AML-193 (cell line): ENCODE results near the gene MAMDC2.

Experiments
- DNase-seq, 2 experiments: peaks; one replicate each; lab custom pipeline; 2025; lab: John Stamatoyannopoulos, UW

The MAMDC2 gene

DNA sequence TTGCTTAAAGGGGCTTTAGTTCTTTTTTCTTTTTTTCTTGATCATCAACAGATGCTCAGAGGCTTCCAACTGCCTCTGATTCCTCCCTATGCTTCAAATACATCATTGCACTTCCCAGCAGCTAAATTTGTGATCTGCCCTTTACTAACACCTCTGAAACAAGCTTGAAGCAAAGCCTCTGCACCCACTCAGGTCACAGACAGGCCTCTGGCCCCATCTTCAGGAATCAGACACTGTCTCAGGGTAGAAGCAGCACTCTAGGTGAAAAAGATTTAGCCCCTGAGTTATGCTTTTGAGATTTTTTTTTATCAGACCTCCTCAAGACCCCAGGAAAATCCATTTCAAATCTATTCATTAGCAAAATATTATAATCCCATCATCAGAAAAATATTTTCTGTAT, 91.5 kb downstream of the MAMDC2 start:
- no peak for DNase-seq

DNA sequence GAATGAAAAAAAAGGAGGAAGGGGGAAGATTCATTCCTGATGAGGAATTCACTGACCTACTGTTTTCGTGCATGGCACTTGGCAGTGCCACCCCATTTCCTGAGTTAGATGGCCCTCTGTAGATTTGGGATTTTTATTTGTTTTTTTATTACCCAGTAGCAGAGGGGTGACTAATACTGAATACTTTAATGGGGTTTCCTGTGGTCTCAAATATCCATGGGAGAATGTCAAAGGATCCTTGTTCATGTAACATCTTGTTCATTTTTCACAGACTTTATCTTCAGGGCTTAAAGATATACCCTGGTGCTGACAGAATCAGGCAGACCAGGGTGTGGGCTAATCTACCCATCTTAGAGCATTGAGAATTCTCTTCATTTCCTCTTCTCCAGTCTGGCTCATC, 93.0 kb downstream of the MAMDC2 start:
- DNase-seq: no peak

DNA sequence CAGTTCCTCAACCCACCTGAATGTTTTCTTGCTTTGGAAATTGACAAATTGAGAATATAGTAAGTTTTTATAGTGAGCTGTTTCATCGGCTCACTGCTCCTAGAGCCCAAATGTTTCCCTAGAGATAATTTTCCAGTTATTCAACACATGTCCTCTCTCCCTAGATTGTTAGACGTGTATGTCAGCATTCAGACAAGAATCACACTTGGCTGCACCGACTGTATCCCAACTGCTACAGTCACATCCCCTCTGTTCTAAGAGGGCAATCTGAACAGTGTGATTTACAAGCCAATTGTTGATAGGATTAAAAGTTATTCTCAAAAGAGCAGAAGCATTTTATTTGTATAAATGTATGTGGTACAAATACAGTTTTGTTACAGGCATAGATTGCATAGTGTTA, 93.9 kb downstream of the MAMDC2 start:
- no peak for DNase-seq

DNA sequence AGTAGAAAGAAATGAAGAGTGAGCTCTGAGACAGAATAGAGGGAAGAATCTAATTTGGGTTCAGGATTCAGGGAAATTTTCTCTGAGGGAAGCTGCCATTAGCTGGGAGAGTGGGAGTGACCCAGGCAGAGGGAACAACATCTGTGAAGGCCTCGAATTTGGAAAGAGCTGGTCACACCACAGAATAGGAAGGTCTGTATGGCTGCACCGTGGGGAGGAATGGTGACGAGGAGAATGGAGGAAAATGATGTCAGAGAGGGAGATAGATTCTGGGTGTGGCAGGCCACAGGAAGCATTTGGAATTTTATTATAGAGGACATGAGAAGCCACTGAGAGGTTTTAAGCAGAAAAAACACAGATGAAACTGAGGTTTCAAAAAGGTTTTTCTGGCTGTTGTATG, 98.5 kb downstream of the MAMDC2 start:
- no peak for DNase-seq

DNA sequence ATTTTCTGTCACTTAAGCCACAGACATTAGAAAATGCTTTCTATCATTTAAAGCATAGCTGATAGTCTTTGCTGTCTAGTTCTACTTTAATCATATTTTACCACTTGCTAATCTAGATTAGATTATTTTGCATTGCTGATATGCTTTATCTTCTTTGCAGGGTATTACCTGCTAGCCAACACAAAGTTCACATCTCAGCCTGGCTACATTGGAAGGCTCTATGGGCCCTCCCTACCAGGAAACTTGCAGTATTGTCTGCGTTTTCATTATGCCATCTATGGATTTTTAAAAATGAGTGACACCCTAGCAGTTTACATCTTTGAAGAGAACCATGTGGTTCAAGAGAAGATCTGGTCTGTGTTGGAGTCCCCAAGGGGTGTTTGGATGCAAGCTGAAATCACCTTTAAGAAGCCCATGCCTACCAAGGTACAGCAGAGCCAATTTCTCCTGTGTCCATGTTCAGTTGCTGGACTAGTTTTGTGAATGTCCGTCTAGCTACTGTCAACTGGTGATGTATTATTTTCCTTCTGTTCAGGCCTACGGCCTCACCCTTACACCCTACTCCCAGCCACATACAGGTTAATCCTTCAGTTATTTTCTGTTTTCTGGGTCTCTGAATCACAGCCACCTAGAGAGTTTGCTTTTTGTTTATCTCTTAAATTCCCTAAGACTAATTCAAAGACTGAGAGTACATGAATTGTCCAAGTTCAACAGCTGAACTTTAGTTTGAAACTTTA, 99.9 kb downstream of the MAMDC2 start:
- no peak for DNase-seq

DNA sequence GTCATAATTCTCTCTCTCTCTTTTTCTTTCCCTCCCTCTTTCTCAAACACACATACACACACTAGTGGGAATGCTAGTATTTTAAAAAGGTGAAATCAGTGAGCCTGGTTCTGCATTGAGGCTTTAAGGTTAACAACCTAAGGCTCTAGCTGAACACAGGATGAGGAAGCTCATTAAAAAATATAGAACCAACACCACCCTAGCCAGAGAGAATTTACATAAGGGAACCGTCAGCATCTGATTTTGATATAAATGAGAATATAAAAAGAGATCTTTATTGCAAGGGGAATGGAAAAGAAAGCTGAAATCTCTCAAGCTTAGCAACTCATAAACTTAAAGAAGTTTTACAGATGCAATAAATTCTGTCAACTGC, 100.5 kb downstream of the MAMDC2 start:
- DNase-seq: no peak

DNA sequence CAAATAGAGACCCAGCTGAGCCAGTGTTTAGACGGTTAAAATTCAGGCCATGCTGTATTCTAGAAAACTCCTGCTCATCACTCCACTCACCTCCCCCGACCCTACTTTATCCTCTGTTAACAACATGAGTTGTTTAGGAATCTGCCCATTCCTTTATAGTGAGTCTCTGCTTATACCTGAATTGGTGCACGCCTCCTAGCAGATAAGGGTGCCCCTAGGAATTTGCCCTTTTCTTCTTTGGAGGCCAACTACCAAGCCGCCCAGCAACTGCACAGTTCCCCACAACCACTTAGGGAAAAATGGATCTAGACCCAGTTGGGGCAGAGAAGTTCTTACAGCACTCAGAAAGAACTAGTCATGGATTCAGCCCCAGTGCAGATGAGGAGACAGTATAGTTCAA, 102.3 kb downstream of the MAMDC2 start:
- no peak for DNase-seq

DNA sequence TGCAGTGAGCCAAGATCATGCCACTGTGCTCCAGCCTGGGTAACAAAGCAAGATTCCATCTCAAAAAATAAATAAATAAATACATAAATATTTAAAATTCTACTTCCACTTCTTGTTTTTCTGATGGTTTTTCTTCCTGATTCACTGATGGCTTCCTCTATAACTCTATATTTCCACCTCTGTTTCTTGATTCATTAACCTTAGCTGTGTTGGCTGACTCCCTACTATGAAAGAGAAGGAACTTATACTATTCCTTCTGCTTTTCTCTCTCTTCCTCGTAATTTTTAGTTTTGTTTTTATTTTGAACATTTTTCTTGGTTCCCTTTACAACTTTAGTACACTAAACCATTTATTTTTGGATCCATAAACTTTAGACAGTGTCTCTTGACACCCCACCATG, 103.5 kb downstream of the MAMDC2 start:
- no peak for DNase-seq

DNA sequence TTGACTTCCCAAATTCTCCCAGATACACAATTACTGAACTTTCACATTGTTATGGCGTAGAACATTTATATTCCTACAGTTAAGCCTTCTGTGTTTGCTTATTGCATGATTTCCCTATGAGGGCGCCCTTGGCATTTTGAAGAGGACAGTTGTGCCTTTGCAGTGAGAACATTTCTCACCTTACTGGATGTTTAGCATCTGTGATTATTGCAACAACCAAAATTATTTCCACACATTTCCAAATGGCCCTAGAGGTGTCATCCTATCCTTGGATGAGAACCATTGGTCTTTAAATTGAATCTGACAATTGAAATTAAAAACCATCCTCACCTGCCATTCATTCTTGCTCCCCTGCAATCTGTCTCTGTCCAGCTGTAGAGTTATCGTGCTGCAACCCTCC, 104.0 kb downstream of the MAMDC2 start:
- no peak for DNase-seq

DNA sequence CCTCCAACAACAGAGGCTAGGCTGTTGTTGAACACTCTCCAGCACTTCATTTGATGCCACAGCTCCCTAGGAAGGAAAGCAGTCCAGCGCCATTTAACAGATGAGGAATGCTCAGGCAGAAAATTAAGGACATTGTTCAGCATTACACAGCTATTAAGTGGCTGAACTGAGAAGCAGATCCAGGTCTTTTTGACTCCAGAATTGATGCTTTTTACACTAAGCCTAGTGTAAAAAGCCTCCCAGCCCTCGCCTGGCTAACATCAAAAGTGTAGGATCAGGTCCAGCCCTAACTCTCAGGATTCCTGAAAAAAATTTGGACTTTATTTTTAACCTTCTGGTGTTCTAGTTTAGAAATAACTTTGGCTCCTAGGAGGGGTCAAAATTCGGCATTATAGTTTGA, 108.7 kb downstream of the MAMDC2 start:
- DNase-seq: no peak

DNA sequence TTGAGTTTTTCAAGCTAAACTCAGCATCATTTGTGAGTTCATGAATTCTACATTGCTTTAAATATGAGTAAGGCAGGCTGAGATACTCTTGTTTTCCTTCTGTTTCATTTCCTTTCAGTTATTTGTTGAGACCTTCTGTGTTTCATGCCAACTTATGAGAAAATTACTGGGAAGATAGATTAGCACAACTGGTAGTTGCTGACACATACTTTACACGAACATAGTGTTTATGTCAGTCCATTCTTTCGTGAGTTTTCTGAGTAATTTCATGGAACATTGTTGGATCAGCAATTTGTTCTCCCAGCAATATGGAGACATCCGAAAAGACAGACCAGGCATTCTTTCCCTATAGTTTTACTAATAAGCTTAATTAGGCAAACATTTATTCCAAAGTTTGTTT, 113.1 kb downstream of the MAMDC2 start:
- DNase-seq: no peak

DNA sequence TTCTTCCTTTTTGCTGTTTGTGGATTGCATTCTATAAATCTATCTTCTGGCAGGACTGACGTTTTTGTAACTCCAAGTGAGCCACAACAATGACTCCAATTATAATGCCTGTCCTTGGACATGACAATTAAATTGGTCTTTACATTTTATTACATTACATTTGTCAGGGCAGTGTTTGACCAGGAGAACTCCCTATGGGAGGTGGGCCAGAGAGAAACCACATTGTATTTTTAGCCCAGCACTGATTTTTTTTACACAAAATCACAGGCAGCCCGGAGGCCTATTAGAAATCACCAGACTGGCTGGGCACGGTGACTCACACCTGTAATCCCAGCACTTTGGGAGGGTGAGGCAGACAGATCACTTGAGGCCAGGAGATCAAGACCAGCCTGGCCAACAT, 116.0 kb downstream of the MAMDC2 start:
- no peak for DNase-seq

DNA sequence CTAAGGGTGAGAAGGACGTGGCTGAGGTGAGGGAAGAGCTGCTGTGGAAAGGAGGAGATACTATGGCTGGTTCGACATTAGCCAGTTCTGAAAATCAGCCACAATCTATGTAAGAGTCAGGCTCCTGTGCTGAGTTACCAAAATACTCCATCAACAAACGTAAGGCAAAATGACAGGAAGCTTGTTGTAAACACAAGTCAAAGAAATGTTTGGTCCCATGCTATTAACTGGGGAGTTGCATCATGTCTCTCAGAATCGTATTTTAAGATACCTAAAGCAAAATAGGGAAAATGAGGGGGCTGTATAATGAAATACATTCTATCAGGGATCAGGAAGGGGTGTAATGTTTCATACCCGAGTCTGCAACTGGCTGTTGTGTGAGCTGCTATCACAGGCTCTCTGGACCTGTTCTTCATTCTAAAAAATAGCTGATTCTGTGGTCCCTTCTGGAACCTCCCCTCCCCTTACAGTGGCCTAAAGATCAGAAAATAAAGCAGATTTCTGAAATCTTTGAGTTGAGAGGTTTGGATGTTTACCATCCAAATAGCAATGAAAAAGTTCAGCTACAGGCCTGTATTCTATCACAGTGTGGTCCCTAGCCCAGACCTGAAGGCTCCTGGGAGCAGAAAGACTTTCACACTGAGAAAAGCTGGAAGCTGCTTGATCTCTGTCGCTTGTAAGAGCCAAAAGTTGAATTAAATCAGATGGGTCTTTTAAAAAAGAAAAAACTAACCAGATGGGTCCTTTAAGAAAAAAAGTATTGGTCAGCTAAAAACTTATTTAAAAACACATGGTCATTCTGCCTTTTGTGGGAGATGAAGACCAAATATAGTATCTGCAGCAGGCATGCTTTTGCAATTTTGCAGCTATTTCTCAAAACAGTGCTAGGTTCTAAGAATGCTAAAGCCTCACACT, 117.3 kb downstream of the MAMDC2 start:
- DNase-seq: no peak

DNA sequence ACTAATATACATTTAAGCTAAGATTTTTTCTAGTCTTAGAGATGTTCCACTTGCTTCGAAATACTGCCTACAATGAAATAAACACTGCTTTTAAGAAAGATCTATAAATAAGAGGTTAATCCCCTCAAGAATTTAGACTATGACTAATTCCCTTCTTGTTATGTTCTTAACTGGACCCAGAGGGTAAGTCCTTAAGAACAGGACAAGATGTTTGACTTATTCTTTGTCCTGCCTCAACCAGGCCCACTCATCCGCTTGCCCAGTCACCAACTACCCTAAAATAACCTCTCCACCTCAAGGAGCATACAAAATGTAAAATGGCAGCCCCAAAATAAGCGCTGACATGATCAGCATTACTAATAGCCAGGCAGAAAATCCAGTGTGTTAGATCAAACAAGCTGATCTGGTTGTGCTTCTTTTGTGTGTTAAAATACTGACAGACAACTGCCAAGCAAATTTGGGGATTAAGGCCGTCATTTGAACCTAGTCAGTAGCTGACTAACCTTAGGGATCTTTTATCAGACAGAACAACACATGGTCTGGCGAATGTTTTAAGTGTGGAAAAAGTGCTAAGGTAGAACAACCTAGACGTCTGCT, 121.5 kb downstream of the MAMDC2 start:
- no peak for DNase-seq

DNA sequence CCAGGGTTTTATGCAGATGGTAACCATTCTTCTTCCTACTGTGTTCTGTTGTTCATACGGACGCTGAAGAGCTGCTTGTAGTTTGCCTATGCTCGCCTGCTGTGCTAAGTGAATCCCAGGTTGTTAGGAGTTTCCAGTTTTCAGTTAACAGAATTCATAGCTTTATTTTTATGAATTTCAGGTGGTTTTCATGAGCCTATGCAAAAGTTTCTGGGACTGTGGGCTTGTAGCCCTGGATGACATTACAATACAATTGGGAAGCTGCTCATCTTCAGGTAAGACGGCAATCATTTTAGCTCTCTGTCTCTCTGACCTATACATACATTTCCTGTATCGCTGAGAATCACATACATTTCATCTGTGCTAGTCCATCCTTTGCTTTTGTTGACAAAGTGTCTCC, 124.9 kb downstream of the MAMDC2 start:
- no peak for DNase-seq

DNA sequence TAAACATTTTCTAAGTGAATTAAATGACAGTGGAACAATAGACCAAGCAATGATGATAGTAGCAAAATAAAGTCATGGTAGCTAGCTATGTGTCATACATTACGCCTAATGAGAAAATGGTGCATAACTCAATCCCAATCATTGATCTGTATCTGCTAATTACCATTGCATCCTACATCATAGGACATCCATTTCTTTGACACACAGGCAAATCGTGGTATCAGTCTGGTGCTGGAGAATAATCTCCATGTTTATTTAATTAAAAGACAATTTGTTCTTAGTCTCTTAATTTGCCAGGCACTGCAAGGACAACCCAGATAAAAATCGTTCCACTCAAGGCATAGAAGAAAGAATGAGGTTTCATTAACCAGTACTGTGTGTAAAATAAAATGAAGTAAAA, 125.6 kb downstream of the MAMDC2 start:
- DNase-seq: no peak

DNA sequence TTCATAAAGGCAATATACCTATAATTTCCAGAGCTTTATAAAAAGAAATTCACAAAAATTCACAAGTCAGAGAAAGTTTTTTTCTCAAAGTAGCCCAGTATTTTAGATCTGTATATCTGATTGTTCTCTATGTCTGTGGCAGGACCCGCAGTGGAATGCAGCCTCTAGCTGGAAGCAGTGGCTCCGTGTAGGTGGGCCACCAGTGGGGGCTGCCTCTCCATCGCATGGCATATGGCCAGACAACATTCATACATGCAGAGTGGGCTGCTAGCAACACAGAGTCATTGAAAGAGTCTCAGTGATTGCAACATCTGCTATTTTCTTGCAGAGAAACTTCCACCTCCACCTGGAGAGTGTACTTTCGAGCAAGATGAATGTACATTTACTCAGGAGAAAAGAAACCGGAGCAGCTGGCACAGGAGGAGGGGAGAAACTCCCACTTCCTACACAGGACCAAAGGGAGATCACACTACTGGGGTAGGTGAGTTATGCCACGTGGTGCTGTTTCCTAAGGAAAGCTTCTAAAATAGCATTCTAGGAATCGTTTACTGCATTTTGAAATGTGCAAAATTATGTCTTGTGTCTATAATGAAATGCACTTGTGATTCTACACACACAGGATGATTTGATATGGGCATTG, 126.6 kb downstream of the MAMDC2 start:
- DNase-seq: no peak

DNA sequence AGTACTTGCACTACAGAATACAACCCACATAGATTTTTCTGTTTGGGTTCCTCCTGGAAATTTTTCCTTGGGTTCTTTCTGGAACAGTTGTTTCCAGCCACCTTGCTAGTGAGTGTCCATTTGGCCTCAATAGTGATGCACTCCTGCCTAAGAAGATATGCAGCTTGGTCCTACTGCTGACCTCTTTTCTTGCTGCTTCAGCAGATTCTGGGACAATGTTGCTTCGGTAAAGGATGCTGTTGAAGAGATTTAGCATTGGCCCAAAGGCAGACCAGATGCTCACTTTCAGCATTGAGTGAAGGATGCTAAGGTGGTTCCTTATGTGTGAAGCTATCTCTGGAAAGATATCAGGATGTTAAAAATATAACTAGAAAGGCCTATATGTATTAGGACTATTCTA, 128.9 kb downstream of the MAMDC2 start:
- DNase-seq: no peak

DNA sequence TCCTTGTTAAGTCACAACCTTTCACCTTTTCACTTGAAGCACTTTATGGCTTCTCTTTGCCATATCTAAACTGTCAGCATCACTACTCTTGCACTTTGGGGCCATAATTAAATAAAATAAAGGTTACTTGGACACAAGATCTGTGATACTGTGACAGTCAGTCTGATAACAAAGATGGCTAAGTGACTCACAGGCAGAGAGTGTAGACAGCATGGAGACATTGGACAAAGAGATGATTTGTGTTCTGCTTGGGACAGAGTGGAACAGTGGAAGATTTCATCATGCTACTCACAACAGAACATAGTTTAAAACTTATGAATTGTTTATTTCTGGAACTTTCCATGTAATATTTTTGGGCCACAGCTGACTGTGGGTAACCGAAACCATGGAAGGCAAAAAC, 133.5 kb downstream of the MAMDC2 start:
- no peak for DNase-seq

DNA sequence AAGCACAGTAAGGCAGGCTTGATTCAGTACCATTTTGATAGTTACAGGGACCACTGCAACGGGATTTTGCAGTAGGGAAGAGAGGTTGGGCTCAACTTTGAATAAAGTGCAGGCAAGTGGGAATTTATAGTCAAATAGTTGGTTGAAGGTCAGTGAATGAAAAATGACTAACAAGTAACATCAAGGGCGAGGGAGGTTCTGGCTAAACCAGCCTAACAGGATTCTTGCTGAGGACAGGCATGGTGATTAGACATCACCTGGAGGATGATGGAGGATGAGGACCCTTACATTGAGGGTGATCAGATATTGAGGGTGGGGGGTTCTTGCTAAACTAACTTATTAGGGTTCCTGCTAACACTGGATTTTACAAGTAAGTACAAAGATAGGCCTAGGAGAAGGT, 149.1 kb downstream of the MAMDC2 start:
- no peak for DNase-seq

DNA sequence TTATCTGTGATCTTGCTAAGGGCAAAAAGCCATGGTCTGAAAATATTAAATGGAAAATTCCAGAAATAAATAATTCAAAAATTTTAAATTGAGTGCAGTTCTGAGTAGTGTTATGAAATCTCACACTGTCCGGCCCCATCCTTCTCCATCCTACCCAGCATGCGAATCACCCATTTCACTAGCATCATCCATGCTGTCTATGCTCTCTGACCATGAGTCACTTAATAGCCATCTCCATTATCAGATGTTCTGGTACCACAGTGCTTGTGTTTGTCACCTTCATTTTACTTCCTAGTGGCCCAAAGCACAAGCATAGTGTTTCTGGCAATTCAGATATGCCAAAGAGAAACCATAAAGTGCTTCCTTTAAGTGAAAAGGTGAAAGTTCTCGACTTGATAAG, 151.8 kb downstream of the MAMDC2 start:
- DNase-seq: no peak

DNA sequence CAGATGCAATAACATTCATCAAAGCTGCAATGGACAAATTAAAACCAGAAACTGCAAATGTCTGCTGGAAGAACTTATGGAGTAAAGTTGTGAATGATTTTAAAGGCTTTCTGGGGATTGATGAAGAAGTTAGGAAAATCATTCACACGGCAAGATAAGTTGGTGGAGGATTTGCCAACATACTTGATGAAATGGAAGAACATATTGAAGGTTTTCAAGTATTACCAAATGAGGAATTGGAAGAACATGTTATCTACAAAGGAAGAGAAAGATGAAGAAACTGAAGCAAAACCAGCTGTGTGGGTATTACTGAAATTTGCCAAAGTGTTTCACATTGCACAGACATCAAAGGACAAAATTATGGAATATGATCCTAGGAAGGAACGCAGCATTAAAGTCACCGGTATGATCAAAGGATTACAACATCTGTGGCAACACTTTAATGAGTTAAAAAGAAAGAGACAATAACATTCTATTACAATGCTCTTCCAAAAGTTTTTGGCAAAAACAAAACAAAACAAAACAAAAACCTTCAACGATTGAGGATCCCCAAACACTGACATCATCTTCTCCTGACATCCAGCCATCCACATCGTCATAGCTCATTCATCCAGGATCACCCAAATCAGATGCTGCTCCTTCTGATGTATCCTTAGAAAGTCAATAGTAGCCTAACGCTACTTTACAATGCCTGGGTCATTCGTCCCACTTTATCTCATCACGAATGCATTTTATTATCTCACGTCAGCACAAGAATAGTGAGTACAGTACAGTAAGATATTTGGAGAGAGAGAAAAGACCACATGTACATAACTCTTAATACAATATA, 153.8 kb downstream of the MAMDC2 start:
- no peak for DNase-seq
